ENCODE results near the gene TBX21.
"Not testable (repeated sequence)": the region's sequence is repeated elsewhere in the genome, so short reads cannot be mapped to it uniquely, and the experiment has no call there.

TBX21 gene

DNA sequence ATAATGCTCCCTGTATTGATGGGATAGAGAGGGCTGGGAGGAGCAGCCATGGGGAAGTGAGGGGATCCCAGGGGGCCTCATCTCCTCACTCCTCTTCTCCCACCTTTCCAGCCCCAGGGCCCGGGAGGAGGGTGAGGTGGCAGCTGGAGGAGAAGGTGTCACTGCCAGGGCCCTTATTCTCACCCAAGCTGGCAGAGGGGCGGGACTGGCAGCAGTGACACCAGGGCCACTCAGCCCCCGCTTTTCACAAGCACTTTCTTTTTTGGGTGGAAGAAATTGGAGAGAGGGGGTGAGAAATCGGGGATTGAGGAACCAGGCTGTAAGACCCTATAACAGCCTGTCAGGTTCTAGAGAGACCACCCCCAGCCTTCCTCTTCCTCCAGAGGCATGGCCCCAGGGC, 2.4 kb upstream of the TBX21 start:
- DNase-seq (ENCODE audit: low read depth in 2 of 2) = no peak

DNA sequence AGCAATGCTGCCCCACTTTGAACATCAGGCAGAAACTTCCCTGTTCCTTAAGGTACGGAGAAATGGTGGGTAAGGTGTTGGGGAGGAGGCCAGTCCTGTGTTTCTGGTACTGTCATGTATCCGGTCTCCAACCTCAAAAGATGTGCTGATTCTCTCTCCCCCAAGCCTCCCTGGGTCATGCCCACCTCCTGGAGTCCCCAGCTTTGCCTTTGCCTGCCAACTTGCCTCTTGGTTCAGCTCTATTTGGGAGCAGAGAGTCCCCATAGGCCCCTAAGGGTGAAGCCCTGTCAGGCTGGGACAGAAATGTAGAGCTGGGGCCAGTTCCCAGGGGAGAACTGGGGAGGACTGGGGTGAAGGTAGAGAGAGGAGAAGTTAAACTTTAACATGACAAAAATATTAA, 1.6 kb upstream of the TBX21 start:
- no peak for DNase-seq (ENCODE audit: low read depth in 2 of 2)

DNA sequence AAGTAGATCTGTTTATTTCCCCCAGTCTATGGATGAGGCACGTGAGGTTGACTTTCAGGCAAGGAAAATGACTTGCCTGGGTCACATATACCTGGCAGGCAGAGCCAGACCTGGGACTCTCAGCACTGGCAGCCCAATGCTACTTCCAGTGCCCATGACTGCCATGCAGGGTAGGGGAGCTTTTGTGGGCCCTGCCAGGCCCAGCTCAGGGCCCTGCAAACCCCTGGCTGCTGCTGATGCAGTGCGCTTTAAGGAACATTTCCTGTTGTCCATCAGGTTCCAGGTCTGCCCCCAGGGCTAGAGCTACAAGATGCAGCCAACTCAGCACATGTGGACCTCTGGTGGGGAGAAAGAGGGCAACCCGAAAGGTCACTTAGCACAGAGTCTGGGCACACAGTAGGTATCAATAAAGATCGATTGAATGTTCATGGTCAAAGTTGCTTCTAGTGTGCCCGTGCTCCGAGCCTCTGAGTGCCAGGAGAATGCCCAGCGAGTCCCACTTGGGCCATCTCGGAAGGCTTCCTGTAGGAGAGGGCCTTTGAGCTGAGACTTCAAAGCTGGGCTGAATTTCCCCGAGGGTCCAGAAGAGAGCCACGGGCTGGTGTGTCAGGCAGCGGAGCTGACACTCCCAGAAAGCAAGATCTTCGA, 513 bp upstream of the TBX21 start:
- DNase-seq (ENCODE audit: low read depth in 2 of 2) = no peak

DNA sequence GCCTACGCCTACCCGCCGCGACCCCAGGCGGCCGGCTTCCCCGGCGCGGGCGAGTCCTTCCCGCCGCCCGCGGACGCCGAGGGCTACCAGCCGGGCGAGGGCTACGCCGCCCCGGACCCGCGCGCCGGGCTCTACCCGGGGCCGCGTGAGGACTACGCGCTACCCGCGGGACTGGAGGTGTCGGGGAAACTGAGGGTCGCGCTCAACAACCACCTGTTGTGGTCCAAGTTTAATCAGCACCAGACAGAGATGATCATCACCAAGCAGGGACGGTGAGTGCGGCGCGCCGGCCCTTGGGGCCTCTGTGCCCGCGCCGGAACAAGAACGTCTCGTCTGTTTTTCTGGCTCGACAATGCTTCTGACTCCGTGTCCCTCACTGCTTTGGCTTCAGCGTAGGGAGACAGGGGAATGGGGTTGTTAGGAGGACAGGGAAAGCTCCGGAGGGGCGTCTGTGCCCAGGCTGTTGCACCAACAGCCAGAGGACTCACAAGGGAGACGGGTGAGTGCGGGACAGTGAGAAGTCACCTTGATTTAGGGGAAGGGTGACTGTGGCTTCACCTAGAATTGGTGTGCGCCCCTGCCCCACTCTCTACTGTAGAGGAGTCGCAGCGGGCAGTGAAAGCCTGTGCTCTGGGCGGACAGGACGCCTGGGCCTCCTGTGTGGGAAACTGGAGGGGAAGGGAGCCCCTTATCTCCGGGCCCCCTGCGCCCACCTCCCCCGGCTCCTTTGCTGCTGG, 806 bp downstream of the TBX21 start:
- no peak for DNase-seq (ENCODE audit: low read depth in 2 of 2)

DNA sequence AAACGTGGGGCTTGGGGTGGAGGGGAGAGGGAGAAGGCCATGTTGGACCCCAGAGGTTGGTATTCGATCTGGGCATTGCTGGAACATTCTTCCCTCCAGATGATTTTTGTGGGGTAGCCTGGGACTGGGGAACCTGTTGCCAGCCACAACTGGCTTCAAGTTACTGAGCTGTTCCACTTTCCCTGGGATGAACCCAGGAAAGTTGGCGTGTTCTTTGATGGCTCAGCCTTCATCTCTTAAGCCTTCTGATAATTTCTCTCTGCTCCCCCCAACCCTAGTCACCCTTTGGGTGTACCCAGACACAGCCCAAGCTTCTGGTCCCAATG, 2.1 kb downstream of the TBX21 start:
- no peak for DNase-seq (ENCODE audit: low read depth in 2 of 2)

DNA sequence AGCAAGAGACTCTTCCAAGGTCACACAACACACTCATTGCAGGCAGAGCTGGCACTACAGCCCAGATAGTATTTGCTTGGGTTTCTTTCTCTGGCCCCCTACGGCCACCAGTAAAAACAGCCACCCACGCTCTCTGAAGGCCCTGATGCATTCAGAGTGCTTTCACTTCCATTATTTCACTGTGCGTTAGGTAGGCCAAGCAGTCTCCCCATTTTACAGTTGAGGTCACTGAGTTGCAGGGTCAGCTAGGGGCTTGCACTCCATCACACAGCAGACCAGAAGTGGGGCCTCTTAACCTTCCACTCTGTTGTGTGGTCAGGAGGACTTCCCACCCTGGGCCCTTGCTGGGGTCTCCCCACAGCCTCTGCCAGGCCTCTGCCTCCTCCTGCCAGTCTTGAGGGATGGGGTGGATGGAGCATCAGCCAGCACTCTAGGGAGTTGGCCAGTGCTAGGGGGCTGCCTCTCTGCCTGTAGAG, 2.5 kb downstream of the TBX21 start:
- DNase-seq (ENCODE audit: low read depth in 2 of 2) = no peak

DNA sequence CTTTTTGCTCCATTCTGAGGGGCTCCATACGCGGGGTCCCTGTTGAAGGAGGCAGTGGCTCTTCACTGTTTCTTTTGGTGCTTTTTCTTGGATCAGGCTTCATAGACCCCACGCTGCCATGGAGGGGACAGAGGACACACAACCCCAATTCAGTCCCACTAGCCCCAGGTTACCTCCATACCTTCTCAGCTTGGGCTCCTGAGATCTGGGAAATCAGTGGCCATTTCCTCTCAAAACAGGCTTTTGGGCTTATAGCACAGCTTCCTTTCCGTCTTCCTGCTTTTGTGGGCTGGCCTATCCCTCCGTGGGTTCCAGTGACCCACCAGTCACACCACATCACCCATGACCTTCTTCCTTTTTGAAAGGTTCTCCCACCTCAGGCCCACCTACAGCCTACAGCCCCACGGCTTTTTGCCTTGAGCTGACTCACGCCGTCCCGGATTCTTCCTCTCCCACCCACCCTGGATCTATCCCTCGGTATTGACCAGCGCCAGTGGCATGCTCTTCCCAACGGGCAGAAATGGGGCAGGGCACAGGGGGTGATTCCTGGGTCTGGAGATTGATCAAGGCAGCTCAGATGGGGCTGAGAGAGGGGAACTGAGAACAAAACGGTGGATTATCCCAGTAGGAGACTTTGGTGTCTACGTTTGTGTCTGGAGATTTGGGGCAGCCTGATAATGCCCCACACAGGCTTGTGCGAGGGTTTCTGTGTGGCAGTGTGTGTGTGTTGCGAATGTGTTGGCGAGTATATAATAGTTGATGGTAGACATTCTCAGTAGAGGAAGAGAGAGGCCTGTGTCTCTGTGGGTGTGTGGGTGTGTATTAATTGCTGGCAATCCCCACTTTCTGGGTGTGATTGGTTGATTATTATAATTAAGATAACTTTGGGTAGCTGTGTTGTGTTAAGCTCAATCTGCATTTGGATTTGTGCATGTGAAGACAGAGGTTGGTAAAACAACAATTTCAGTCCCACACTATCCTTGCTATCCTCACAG, 3.8 kb downstream of the TBX21 start:
- no peak for DNase-seq (ENCODE audit: low read depth in 2 of 2)

DNA sequence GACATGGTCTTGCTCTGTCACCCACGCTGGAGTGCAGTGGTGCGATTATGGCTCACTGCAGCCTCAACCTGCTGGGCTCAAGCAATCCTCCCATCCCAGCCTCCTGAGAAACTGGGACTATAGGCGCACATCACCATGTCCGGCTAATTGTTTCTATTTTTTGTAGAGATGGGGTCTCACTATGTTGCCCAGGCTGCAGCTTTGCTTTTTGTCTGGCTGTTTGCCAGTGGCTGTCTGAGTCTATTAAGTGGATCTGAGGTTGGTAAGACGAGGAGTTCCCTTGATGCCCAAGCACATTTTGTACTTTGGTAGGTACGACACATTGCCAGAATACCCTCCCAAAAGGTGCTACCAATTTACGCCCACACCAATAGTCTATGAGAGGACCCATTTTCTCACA, 5.1 kb downstream of the TBX21 start:
- no peak for DNase-seq (ENCODE audit: low read depth in 2 of 2)

DNA sequence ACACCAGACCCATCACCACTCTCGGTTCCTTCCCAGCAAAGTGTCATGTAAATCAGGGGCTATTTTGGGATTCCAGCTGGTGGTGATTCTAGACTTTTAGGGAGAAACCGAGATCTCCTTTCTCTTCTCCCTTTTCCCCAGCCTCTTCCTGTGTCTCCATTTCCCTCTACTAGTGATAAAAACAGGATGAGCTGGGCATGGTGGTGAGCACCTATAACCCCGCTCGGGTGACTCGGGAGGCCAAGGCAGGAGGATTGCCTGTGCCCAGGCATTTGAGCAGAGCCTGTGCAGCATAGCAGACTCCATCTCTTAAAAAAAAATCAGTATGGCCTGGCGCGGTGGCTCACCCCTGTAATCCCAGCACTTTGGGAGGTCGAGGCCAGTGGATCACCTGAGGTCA, 6.1 kb downstream of the TBX21 start:
- no peak for DNase-seq (ENCODE audit: low read depth in 2 of 2)

DNA sequence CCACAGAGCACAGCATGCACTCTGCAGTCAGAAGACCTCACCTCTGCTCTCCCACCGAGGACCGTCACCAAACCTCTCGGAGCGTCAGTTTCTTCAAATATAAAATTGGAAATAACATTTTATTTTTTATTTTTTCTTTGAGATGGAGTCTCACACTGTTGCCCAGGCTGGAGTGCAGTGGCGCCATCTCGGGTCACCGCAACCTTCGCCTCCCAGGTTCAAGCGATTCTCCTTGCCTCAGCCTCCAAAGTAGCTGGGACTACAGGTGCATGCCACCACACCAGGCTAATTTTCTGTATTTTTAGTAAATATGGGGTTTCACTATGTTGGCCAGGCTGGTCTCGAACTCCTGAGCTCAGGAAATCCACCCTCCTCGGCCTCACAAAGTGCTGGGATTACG, 6.9 kb downstream of the TBX21 start:
- not testable (repeated sequence) for DNase-seq (ENCODE audit: low read depth in 2 of 2)

DNA sequence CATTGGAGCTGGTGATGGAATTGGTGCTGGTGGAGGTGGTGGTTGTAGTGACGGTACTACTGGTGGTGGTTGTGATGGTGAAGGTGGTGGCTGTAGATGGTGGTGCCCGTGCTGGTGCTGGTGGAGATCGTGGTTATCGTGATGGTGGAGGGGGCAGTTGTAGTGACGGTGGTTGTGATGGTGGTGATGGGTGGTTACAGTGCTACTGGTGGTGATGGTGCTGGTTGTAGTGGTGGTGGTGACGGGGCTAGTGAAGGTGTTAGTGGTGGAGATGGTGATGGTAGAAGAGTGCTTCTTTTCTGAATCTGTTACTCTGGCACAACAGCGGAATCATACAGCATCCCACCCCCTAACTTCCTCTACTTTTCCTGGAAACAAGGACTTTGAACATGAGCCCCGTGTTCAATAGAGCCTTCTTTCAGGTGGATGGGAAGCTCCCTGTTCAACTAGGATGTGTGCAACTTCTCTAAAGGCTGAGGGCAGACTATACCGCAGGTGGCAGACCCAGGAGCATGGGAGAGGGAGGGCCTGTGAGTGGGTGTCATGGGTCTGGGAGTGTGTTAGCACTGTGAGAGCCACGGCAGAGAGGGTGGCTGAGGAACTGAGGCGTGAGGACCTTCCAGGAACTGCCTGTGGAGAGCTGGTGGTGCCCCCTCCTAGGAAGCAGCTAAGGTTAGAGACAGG, 8.2 kb downstream of the TBX21 start:
- no peak for DNase-seq (ENCODE audit: low read depth in 2 of 2)

DNA sequence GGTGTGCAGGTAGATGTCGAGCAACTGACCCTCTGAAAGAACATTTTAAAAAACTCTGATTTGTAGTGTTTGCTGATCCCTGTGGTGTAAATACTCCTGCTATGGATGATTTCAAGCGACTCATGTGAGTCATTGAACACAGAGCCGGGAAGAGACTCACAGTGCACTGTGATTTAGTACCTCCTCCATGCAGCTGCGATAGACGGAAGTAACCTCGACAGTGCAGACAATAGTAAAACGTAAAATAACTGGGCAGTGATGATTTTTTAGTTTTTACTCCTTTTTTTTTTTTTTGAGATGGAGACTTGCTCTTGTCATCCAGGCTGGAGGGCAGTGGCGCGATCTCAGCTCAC, 8.7 kb downstream of the TBX21 start:
- no peak for DNase-seq (ENCODE audit: low read depth in 2 of 2)

DNA sequence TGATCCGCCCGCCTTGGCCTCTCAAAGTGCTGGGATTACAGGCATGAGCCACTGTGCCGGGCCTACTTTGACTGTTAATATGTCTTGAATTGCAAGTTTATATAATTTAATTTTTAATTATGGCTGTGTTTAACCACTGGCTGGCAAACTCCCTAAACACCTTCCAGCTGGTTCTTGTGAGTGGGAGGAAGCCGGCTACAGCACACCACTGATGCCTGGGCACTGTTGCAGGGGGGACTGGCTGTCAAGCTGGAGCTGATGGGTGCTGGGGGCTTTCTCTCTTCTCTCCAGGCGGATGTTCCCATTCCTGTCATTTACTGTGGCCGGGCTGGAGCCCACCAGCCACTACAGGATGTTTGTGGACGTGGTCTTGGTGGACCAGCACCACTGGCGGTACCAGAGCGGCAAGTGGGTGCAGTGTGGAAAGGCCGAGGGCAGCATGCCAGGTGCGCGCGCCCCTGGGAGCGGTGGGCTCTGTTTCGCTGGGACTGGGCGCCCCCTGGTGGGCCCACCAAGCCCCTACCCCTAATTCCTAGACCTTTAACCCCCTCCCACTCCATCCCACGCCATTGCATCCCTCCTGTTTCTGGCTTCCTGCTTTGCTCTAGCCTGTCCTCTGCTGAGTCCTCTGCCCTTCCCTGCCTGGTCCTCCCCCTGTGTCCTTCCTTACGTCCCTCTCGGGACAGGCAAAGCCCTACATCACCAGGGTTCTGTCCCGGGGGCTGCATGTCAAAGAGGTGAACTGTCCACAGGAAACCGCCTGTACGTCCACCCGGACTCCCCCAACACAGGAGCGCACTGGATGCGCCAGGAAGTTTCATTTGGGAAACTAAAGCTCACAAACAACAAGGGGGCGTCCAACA, 9.5 kb downstream of the TBX21 start:
- no peak for DNase-seq (ENCODE audit: low read depth in 2 of 2)

DNA sequence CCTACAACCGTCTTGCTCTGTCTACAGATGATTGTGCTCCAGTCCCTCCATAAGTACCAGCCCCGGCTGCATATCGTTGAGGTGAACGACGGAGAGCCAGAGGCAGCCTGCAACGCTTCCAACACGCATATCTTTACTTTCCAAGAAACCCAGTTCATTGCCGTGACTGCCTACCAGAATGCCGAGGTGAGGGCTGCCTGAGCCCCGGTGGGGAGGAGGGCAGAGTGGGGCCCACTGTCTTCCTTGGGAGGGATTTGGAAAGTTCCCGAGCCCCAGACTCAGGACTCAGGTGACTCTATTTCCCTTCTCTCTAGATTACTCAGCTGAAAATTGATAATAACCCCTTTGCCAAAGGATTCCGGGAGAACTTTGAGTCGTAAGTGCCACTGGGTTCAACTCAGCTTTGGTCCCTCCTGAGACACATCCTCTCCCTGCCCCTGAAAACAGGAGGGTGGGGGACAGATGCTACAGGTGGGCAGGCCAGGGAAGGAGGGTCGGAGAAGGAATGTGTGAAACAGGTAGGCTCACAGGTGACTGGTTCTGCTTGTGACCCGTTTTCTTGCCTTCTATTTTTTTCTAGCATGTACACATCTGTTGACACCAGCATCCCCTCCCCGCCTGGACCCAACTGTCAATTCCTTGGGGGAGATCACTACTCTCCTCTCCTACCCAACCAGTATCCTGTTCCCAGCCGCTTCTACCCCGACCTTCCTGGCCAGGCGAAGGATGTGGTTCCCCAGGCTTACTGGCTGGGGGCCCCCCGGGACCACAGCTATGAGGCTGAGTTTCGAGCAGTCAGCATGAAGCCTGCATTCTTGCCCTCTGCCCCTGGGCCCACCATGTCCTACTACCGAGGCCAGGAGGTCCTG, 11.4 kb downstream of the TBX21 start:
- DNase-seq (ENCODE audit: low read depth in 2 of 2) = no peak

DNA sequence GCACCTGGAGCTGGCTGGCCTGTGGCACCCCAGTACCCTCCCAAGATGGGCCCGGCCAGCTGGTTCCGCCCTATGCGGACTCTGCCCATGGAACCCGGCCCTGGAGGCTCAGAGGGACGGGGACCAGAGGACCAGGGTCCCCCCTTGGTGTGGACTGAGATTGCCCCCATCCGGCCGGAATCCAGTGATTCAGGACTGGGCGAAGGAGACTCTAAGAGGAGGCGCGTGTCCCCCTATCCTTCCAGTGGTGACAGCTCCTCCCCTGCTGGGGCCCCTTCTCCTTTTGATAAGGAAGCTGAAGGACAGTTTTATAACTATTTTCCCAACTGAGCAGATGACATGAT, 12.0 kb downstream of the TBX21 start:
- no peak for DNase-seq (ENCODE audit: low read depth in 2 of 2)

DNA sequence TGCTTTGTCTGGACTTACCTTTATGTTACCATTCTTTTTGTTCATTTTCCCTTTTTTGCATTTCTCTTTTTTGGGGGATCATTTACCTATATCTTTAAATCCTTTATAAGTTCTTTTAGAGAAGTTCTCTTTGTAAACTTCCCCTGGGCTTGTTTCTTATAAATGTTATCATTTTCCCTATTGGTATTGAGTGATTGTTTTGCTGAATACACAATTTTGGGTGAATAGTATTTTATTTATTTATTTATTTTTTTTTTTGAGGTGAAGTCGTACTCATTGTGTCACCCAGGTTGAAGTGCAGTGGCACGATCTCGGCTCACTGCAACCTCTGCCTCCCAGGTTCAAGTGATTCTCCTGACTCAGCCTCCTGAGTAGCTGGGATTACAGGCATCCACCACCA, 18.4 kb downstream of the TBX21 start:
- no peak for DNase-seq (ENCODE audit: low read depth in 2 of 2)

DNA sequence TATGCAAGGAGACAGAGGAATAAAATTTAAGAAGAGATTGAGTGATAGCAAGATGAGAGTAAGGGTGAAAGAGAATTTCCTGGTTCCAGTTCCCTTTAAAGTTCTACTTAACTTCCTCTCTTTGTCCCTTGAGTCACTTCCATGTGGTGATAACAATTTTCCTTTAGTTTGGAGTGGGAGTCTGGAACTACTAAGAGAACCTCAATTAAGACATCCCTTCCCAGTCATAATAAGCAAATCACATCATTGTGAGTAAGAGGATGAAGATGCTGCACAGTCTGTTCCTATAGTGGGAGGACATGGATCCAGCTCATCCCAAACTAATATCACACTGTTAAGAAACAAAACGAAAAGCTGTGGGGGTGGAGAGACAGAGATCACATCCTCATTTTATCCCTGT, 24.4 kb downstream of the TBX21 start:
- DNase-seq (ENCODE audit: low read depth in 2 of 2) = no peak

DNA sequence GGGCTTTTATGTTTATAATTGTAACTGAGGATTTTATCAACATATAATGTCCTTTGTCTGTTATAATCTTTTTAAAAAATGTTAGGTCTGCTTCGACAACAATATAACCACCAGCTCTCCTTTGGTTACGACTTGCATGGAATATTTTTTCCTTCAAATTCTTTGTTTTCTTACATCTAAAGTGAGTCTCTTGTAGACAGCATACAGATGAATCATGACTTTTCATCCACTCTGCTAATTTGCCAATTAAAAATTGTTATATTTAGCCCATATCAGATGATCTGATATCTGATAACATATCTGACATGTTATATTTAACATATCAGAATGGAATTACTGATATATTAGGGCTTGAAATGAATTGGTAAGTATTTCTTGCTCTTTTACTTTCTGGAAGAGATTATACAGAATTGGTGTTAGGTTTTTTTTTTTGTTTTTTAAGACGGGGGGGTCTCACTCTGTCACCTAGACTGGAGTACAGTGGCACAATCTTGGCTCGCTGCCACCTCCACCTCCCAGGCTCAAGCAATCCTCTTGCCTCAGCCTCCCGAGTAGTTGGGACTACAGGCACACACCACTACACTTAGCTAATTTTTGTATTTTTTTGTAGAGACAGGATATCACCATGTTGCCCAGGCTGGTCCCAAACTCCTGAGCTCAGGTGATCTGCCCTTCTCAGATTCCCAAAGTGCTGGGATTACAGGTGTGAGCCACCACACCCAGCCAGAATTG, 27.5 kb downstream of the TBX21 start:
- DNase-seq (ENCODE audit: low read depth in 2 of 2) = no peak

DNA sequence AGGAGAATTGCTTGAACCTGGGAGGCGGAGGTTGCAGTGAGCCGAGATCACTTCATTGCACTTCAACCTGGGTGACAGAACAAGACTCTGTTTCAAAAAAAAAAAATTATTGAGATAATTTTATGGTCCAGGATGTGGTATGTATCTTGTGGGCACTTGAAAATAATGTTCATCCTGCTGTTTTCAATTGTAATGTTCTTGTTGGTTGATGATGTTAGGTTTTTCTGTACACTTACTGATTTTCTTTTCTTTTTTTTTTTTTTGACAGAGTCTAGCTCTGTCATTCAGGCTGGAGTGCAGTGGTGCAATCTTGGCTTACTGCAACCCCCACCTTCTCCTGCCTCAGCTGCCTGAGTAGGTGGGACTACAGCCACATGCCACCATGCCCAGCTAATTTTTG, 29.7 kb downstream of the TBX21 start:
- no peak for DNase-seq (ENCODE audit: low read depth in 2 of 2)
